ENCODE results near the gene UBA5.
"Not testable (repeated sequence)": the region's sequence is repeated elsewhere in the genome, so short reads cannot be mapped to it uniquely, and the experiment has no call there.

The UBA5 gene

DNA sequence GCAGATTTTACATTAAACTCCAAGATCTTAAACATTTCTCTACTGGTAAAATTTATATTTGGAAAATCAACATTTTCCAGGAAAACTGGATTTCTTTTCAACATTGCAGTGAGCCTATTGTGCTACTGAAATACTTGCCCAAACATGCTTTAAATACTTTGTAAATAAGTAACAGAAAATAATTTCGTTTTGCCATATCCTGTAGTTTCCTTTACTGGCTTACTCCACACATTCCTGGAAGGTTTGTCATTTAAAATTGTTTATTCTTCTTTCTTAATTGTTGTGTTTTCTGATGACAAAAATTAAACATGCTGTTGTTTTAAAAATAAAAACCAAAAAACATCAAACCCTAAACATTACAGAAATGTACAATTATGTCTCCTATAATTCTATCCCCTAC is 22.5 kb upstream of the UBA5 start:
- TF ChIP-seq, protein P1, sequence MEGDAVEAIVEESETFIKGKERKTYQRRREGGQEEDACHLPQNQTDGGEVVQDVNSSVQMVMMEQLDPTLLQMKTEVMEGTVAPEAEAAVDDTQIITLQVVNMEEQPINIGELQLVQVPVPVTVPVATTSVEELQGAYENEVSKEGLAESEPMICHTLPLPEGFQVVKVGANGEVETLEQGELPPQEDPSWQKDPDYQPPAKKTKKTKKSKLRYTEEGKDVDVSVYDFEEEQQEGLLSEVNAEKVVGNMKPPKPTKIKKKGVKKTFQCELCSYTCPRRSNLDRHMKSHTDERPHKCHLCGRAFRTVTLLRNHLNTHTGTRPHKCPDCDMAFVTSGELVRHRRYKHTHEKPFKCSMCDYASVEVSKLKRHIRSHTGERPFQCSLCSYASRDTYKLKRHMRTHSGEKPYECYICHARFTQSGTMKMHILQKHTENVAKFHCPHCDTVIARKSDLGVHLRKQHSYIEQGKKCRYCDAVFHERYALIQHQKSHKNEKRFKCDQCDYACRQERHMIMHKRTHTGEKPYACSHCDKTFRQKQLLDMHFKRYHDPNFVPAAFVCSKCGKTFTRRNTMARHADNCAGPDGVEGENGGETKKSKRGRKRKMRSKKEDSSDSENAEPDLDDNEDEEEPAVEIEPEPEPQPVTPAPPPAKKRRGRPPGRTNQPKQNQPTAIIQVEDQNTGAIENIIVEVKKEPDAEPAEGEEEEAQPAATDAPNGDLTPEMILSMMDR (IDR thresholded peaks at IDR 0.05; ENCODE audit: extremely low read depth, insufficient read depth, missing control alignments) = no peak
- no peak for DNase-seq (ENCODE audit: low spot score)
- in situ Hi-C loops (cut with MboI; ENCODE audit: low pct_unique_long_range_greater_than_20kb, low sequenced_read_pairs, unreplicated experiment) = no loop called here

DNA sequence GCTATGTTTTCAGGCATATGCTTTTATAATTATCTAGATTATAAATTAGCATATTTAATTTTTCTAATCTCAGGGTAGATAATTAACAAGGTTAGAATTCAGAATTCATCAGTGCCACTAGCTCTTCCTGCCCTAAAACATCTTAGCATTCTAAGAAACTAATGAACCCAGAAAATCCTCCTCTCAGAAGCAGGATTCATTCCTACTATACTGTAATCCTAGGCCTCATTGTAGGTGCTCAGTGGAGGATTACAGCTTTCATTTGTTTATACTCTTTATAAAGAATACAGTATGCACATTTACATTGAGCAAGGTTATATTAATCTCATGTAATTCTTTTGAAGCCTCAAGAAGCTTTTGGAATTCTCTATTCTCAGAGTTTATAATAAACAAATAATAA is 21.4 kb upstream of the UBA5 start:
- in situ Hi-C loops (cut with MboI; ENCODE audit: low pct_unique_long_range_greater_than_20kb, low sequenced_read_pairs, unreplicated experiment) = no loop called here
- TF ChIP-seq, protein P1 (IDR thresholded peaks at IDR 0.05; ENCODE audit: extremely low read depth, insufficient read depth, missing control alignments) = no peak
- DNase-seq (ENCODE audit: low spot score) = no peak

DNA sequence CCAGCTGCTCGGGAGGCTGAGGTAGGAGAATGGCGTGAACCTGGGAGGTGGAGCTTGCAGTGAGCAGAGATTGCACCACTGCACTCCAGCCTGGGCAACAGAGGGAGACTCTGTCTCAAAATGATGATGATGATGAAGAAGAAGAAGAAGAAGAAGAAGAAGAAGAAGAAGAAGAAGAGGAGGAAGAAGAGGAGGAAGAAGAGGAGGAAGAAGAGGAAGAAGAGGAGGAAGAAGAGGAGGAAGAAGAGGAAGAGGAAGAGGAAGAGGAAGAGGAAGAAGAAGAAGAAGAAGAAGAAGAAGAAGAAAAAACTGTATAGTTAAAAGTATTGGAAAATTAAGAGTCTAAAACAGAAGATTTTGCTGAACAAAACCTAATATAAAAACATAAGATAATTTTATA is 18.7 kb upstream of the UBA5 start:
- DNase-seq (ENCODE audit: low spot score); in situ Hi-C loops (cut with MboI; ENCODE audit: low pct_unique_long_range_greater_than_20kb, low sequenced_read_pairs, unreplicated experiment): not testable (repeated sequence)

DNA sequence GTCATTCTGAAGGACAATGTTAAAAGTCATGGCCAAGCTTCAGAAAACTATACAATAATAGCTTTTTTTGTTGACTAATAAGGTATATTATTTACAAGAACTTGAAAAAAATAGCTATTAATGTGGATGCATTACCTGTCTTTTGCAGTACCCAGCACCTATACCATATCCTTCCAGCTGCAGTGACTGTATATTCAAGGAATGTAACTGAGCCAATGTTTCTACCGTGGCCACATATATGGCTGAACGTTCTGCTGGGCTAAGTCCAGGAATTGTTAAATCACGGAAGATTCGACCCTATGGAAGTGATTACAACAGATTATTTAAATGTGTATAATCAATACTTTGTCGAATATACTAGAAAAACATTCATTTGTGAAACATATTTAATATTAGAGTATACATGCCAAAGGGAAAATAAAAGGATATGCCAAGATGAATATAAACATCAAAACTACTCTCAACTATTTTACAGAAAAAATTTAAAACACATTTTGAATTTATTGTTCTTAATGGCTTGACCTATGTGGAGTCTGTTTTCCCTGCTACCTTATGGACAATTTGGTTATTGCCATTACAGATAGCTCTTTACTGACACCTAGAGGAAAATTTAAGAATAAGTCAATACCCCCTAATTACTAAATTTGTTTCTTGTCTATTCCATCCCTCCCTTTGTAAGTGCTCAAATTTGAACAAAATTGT is 18.1 kb upstream of the UBA5 start:
- in situ Hi-C loops (cut with MboI; ENCODE audit: low pct_unique_long_range_greater_than_20kb, low sequenced_read_pairs, unreplicated experiment) = no loop called here
- DNase-seq (ENCODE audit: low spot score) = peak; percentile 59
- TF ChIP-seq, protein P1 (IDR thresholded peaks at IDR 0.05; ENCODE audit: extremely low read depth, insufficient read depth, missing control alignments) = peak; percentile 49

DNA sequence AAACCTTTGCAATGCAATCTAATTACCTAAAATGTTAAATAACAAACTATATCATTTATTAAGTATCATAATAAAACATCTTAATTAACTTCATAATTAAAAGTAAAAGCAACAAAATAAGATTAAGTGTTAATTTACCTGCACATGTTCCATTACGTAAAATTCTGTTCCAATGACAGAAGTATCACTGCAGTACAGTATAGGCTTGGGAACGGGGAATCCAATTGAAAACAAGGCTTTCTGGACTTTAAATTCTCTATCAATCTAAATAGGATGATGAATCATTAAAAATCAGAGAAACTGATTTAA is 17.6 kb upstream of the UBA5 start:
- no peak for DNase-seq (ENCODE audit: low spot score)
- TF ChIP-seq, protein P1 (IDR thresholded peaks at IDR 0.05; ENCODE audit: extremely low read depth, insufficient read depth, missing control alignments) = no peak
- in situ Hi-C loops (cut with MboI; ENCODE audit: low pct_unique_long_range_greater_than_20kb, low sequenced_read_pairs, unreplicated experiment) = no loop called here

DNA sequence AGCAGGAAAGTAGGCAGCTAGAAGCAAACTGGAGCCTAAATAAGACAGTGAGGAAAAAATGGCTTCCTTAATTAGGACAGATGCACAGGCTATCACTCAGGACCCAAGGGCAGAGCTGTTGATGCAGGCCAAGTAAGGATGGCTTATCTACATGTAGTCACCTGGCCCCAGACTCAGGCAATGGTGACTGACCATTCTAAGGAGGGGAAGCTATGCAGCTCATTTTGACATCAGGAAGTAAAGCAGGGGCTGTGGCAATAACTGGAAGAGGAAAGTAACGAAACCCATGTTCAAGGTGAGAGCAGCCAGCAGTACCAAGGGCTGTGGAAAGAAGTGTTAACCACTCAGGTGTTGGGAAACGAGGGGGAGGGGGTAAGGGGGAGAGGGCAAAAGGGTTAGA is 16.8 kb upstream of the UBA5 start:
- DNase-seq (ENCODE audit: low spot score) = no peak
- TF ChIP-seq, protein P1 (IDR thresholded peaks at IDR 0.05; ENCODE audit: extremely low read depth, insufficient read depth, missing control alignments) = no peak
- in situ Hi-C loops (cut with MboI; ENCODE audit: low pct_unique_long_range_greater_than_20kb, low sequenced_read_pairs, unreplicated experiment) = no loop called here

DNA sequence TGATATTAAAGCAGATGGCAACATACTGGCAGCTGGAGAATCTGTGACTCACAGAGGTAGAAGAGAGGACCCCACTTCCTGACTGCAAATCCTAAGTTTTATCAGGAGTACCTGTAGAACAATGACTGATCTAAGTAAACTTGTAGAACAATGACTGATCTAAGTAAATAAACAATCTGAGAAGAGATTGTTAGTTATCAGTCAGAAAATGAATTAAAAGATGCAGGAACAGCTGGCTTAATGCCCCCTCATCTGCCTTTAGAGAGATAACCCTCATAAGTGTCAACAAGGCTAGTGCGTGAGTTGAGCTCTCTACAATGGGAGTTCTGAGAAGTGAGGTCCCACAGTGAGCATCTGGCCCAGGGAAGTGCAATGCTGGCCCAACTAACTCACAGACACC is 15.1 kb upstream of the UBA5 start:
- TF ChIP-seq, protein P1 (IDR thresholded peaks at IDR 0.05; ENCODE audit: extremely low read depth, insufficient read depth, missing control alignments) = no peak
- in situ Hi-C loops (cut with MboI; ENCODE audit: low pct_unique_long_range_greater_than_20kb, low sequenced_read_pairs, unreplicated experiment) = no loop called here
- DNase-seq (ENCODE audit: low spot score) = no peak
